Pulmonary artery endothelial cell (primary cell): ENCODE data around the gene RAD51B. TPM values are rescaled to one million over a fixed set of nuclear protein-coding genes. Genes with fewer than 3 reads are reported as not detected.

Source experiments
- DNase-seq: peaks from one replicate; pipeline ENCODE4 v3.0.0-alpha.2; 2011; ENCODE audit warnings: low read depth, low spot score
- total RNA-seq: library from RNA; depleted of rRNA; stranded (reverse); fragments of >200 nt; gene quantifications from 2 replicates; pipeline ENCODE4 v1.2.3, GENCODE V29; 2014

The RAD51B gene
- total RNA-seq, 1 donor from 2014 or later = 9.8 TPM

GRCh38 chr14:68564826-68565759 lies 745.5 kb downstream of the RAD51B start:
- DNase-seq = no peak

- DNase-seq = no peak
Measured at GRCh38 chr14:68566075-68566474, 746.5 kb downstream of the RAD51B start.

- no peak for DNase-seq
Measured at GRCh38 chr14:68568907-68569897, 749.6 kb downstream of the RAD51B start.

- peak; percentile 49 for DNase-seq
Measured at GRCh38 chr14:68569970-68570409, 750.4 kb downstream of the RAD51B start.

GRCh38 chr14:68571114-68571591 lies 751.6 kb downstream of the RAD51B start:
- DNase-seq = no peak

- DNase-seq = no peak
Measured at GRCh38 chr14:68571928-68572525, 752.4 kb downstream of the RAD51B start.

GRCh38 chr14:68573126-68573525 lies 753.5 kb downstream of the RAD51B start:
- DNase-seq = no peak

GRCh38 chr14:68573722-68574121 lies 754.1 kb downstream of the RAD51B start:
- no peak for DNase-seq

GRCh38 chr14:68574461-68574860 lies 754.9 kb downstream of the RAD51B start:
- DNase-seq = no peak

- no peak for DNase-seq
Measured at GRCh38 chr14:68574906-68575305, 755.3 kb downstream of the RAD51B start.

GRCh38 chr14:68575426-68575825 lies 755.8 kb downstream of the RAD51B start:
- no peak for DNase-seq

- DNase-seq = no peak
Measured at GRCh38 chr14:68576031-68576430, 756.5 kb downstream of the RAD51B start.

GRCh38 chr14:68576496-68577244 lies 757.1 kb downstream of the RAD51B start:
- no peak for DNase-seq

- DNase-seq = peak; percentile 95
Measured at GRCh38 chr14:68577802-68578541, 758.4 kb downstream of the RAD51B start.

GRCh38 chr14:68578597-68578996 lies 759.0 kb downstream of the RAD51B start:
- no peak for DNase-seq

- DNase-seq = no peak
Measured at GRCh38 chr14:68580096-68580645, 760.6 kb downstream of the RAD51B start.

GRCh38 chr14:68580671-68581070 lies 761.1 kb downstream of the RAD51B start:
- no peak for DNase-seq

- no peak for DNase-seq
Measured at GRCh38 chr14:68583548-68584280, 764.1 kb downstream of the RAD51B start.

- no peak for DNase-seq
Measured at GRCh38 chr14:68584786-68585185, 765.2 kb downstream of the RAD51B start.
